HG02642 (cell line): Measurements from ENCODE around the gene PUSL1.

Experiments
- ATAC-seq: cut with Tn5 transposase; IDR thresholded peaks from one replicate; pipeline ENCODE4 v1.9.1; 2021; ENCODE audit warnings: mild to moderate bottlenecking; ENCODE audit not compliant: unreplicated experiment, poor library complexity

The PUSL1 gene

GRCh38 chr1:1275836-1276235, 32.6 kb upstream of the PUSL1 start:
- no peak for ATAC-seq

- ATAC-seq: no peak
These were observed 29.8 kb upstream of the PUSL1 start for GRCh38 chr1:1278620-1279019.

GRCh38 chr1:1279028-1279427, 29.4 kb upstream of the PUSL1 start:
- no peak for ATAC-seq

- ATAC-seq: no peak
These were observed 27.5 kb upstream of the PUSL1 start for GRCh38 chr1:1280782-1281481.

- ATAC-seq: no peak
These were observed 26.7 kb upstream of the PUSL1 start for GRCh38 chr1:1281533-1282321.

- no peak for ATAC-seq
These were observed 25.4 kb upstream of the PUSL1 start for GRCh38 chr1:1282998-1283397.

GRCh38 chr1:1283821-1284220, 24.6 kb upstream of the PUSL1 start:
- no peak for ATAC-seq

- no peak for ATAC-seq
These were observed 23.9 kb upstream of the PUSL1 start for GRCh38 chr1:1284221-1285101.

- ATAC-seq: no peak
These were observed 23.3 kb upstream of the PUSL1 start for GRCh38 chr1:1285102-1285571.

GRCh38 chr1:1285611-1286311, 22.6 kb upstream of the PUSL1 start:
- ATAC-seq: no peak

- ATAC-seq: no peak
These were observed 21.8 kb upstream of the PUSL1 start for GRCh38 chr1:1286313-1287261.

- ATAC-seq: no peak
These were observed 20.9 kb upstream of the PUSL1 start for GRCh38 chr1:1287288-1288110.

- no peak for ATAC-seq
These were observed 18.1 kb upstream of the PUSL1 start for GRCh38 chr1:1290238-1290731.

- no peak for ATAC-seq
These were observed 17.3 kb upstream of the PUSL1 start for GRCh38 chr1:1291023-1291528.

GRCh38 chr1:1291548-1292441, 16.6 kb upstream of the PUSL1 start:
- ATAC-seq: no peak

GRCh38 chr1:1292442-1292779, 16.0 kb upstream of the PUSL1 start:
- no peak for ATAC-seq

- no peak for ATAC-seq
These were observed 15.5 kb upstream of the PUSL1 start for GRCh38 chr1:1292851-1293250.
